ENCODE data around the gene SRGAP1.

GRCh38 chr12:63843254-63843720, 1.2 kb upstream of the SRGAP1 start:
- TF ChIP-seq GABPA (IDR thresholded peaks at IDR 0.05; ENCODE audit: low read depth) (no peak), CTCF (IDR thresholded peaks at IDR 0.05; ENCODE audit: insufficient read depth, low read length) (no peak), SPI1 (IDR thresholded peaks at IDR 0.05; ENCODE audit: borderline replicate concordance, low read depth) (no peak), POLR2AphosphoS5 (IDR thresholded peaks at IDR 0.05; ENCODE audit: low read depth) (no peak)

All from HL-60 (cell line).